B cell (primary cell): ENCODE results near the gene RBP2. TPM values are rescaled to one million over a fixed set of nuclear protein-coding genes. Genes with fewer than 3 reads are reported as not detected.

Source experiments
- ATAC-seq: fragments of 200-7000 bp; cut with Tn5 transposase; one replicate; pipeline ENCODE4 v1.10.0; 2021; ENCODE audit warnings: low read depth, mild to moderate bottlenecking, moderate number of reproducible peaks, moderate library complexity
- CTCF ChIA-PET: fragments of 350-600 bp; sonication (Branson Sonifier 250); formaldehyde crosslinking; loops from one replicate; lab custom pipeline; 2021; ENCODE audit warnings: antibody characterized with exemption, inconsistent platforms; lab: Charles Lee
- POLR2A ChIA-PET: fragments of 350-600 bp; sonication (Branson Sonifier 250); formaldehyde crosslinking; loops from one replicate; lab custom pipeline; 2021; ENCODE audit warnings: antibody characterized with exemption; lab: Charles Lee
- DNase-seq: peaks from one replicate; pipeline ENCODE4 v3.0.0; 2013
- H2AFZ ChIP-seq: 2 replicates; pipeline ENCODE4 v1.6.1; 2012; ENCODE audit warnings: mild to moderate bottlenecking, low read depth, low read length; ENCODE audit not compliant: insufficient read depth, poor library complexity, severe bottlenecking
- H3K27ac ChIP-seq, 2 donors: 1 replicate in 1 of 2; 2 replicates in 1 of 2; pipeline ENCODE4 v1.5.1; 2012 to 2013; ENCODE audit warnings: low read length in 2 of 2, mild to moderate bottlenecking in 2 of 2, moderate library complexity in 1 of 2
- H3K27me3 ChIP-seq, 4 experiments: fragments of 200-600 bp in 1 of 4; sonication (generic) in 1 of 4; replicated peaks in 1 of 4; 1 replicate in 2 of 4; 2 replicates in 2 of 4; pipeline versions ENCODE4 v1.6.1 to v1.7.0; 2013 to 2016; ENCODE audit warnings: low read length in 3 of 4, mild to moderate bottlenecking in 2 of 4, mixed read lengths in 1 of 4, moderate library complexity in 1 of 4; ENCODE audit not compliant: insufficient read depth in 4 of 4, control insufficient read depth in 3 of 4; ENCODE audit errors: control extremely low read depth in 1 of 4
- H3K36me3 ChIP-seq, 2 experiments: replicated peaks in 1 of 2; 1 replicate in 1 of 2; 2 replicates in 1 of 2; pipeline versions ENCODE4 v1.6.1 to v1.7.1; 2013; ENCODE audit warnings: low read length in 1 of 2; ENCODE audit not compliant: insufficient read depth in 2 of 2, control insufficient read depth in 1 of 2; ENCODE audit errors: control extremely low read depth in 1 of 2, extremely low read depth in 1 of 2
- H3K4me1 ChIP-seq, 2 donors: fragments of 200-600 bp in 1 of 2; sonication (generic) in 1 of 2; 1 replicate in 1 of 2; 2 replicates in 1 of 2; pipeline versions ENCODE4 v1.5.1 to v1.6.1; 2013 to 2017; ENCODE audit warnings: low read length in 2 of 2; ENCODE audit not compliant: control insufficient read depth in 2 of 2, insufficient read depth in 2 of 2
- H3K4me2 ChIP-seq: replicated peaks from 2 replicates; pipeline ENCODE3; 2012; ENCODE audit warnings: mild to moderate bottlenecking, low read depth, low read length; ENCODE audit not compliant: poor library complexity, severe bottlenecking
- H3K4me3 ChIP-seq, 5 experiments: fragments of 200-600 bp in 1 of 5; sonication (generic) in 1 of 5; 1 replicate in 3 of 5; 2 replicates in 2 of 5; pipeline versions ENCODE4 v1.5.1 to v1.7.0; 2011 to 2016; ENCODE audit warnings: low read length in 4 of 5, mild to moderate bottlenecking in 4 of 5, low read depth in 2 of 5, control low read depth in 1 of 5, moderate library complexity in 1 of 5; ENCODE audit not compliant: insufficient read depth in 1 of 5; ENCODE audit errors: control extremely low read depth in 1 of 5, extremely low read depth in 1 of 5
- H3K79me2 ChIP-seq: fragments of 200-600 bp; sonication (generic); one replicate; pipeline ENCODE4 v1.6.0; 2016; ENCODE audit warnings: low read length; ENCODE audit not compliant: control insufficient read depth, insufficient read depth
- H3K9ac ChIP-seq: fragments of 200-600 bp; sonication (generic); 2 replicates; pipeline ENCODE4 v1.6.1; 2017; ENCODE audit warnings: mild to moderate bottlenecking, low read length, moderate library complexity
- H3K9me3 ChIP-seq, 3 donors: one replicate each; pipeline versions ENCODE4 v1.6.1 to v1.7.1; 2013; ENCODE audit warnings: low read length in 2 of 3; ENCODE audit not compliant: control insufficient read depth in 2 of 3, insufficient read depth in 1 of 3; ENCODE audit errors: control extremely low read depth in 1 of 3
- H4K20me1 ChIP-seq: 2 replicates; pipeline ENCODE4 v1.6.0; 2012; ENCODE audit warnings: mild to moderate bottlenecking, low read length; ENCODE audit not compliant: insufficient read depth, control insufficient read depth, poor library complexity, severe bottlenecking
- H3K27ac Mint-ChIP-seq: one replicate; pipeline ENCODE4 v1.8.0; 2021; ENCODE audit warnings: mixed read lengths
- H3K27me3 Mint-ChIP-seq: one replicate; pipeline ENCODE4 v1.8.0; 2021; ENCODE audit warnings: mixed read lengths
- H3K4me1 Mint-ChIP-seq: one replicate; pipeline ENCODE4 v1.8.0; 2021; ENCODE audit warnings: mixed read lengths
- H3K4me3 Mint-ChIP-seq: one replicate; pipeline ENCODE4 v1.8.0; 2021; ENCODE audit warnings: mixed read lengths
- H3K9me3 Mint-ChIP-seq: one replicate; pipeline ENCODE4 v1.8.0; 2022; ENCODE audit warnings: mixed read lengths; ENCODE audit not compliant: insufficient read depth
- EZH2 ChIP-seq: IDR thresholded peaks from 2 replicates; pipeline ENCODE4 v1.6.1; 2012; ENCODE audit warnings: borderline replicate concordance, low read depth, mild to moderate bottlenecking, moderate library complexity, low read length; ENCODE audit not compliant: insufficient read depth, poor library complexity, severe bottlenecking
- WGBS: methylation state at CpG from one replicate; pipeline ENCODE4 v1.1.5; 2013; ENCODE audit warnings: missing lambda C conversion rate; ENCODE audit not compliant: insufficient coverage; 5-methylcytosine and 5-hydroxymethylcytosine counted together
- intact Hi-C: fragments of 100-400 bp; cut with micrococcal nuclease; formaldehyde crosslinking; loops from one replicate; pipeline ENCODE4 v1.10.0; 2022
- polyA plus RNA-seq: library from polyadenylated mRNA; depleted of rRNA; stranded (reverse); fragments of >200 nt; gene quantifications from 2 replicates; pipeline ENCODE4 v1.2.3, GENCODE V29; 2012
- total RNA-seq, 2 donors: library from RNA; stranded (reverse); fragments of 120-200 nt in 1 of 2; gene quantifications; 1 replicate in 1 of 2; 2 replicates in 1 of 2; pipeline versions ENCODE4 v1.2.3 to v1.2.4, GENCODE V29; 2013 to 2022
- TF ChIP-seq, protein P1 (sequence below): fragments of 200-600 bp; IDR thresholded peaks from one replicate; pipeline ENCODE4 v1.8.0; 2022; ENCODE audit warnings: antibody characterized with exemption, mild to moderate bottlenecking

RBP2 gene
- total and polyA plus RNA-seq, 2 donors (not counting 1 experiment from before 2014, with no cell fraction given) = not detected

DNA sequence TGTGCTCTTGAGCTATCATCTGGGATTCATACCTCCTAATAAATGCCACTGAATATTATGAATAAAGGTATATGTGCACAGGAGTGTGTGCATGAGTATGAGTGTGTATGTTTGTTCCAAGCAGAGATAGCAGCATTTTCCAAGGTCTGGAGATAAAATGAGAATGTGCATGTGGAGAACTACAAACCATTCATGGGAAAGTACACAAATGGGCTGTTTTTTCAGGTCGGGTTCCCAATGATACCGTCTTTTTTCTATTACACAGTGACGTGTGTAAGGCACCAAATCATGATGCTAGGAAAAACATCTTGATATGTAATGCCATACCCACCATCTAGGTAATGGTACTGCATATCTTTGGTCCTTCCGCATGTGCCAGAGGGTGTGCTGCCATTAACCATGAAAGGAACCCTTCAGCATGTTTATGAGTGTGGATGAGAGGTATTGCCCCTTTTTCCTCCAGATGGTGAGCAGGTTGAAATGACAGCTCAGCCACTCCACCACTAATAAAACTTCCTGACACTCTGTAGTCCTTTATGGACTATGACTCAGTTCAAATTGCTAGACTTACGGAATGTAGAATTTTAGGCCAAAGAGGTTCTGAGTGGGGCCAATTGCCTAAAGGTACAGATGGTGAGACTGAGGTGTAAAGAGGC, 50.4 kb downstream of the RBP2 start:
- no peak for DNase-seq
- Histone ChIP-seq H3K36me3 (peaks cover 2 to 8% of the 10 kb centered on the region in 2 experiments), H3K4me3 (no peak overlapping the region), H3K27ac (no peak overlapping the region), H4K20me1 (no peaks in the 10 kb centered on the region), H3K9ac (no peak overlapping the region), H3K79me2 (no peaks in the 10 kb centered on the region), H2AFZ (no peak overlapping the region), H3K4me1 (no peaks in the 10 kb centered on the region), H3K27me3 (no peaks in the 10 kb centered on the region), H3K4me2 (no peak overlapping the region), H3K9me3 (no peaks in the 10 kb centered on the region)
- no peak overlapping the region for H3K27ac Mint-ChIP-seq
- no CpG with 5 or more reads among the region's 5 CpGs for WGBS
- ATAC-seq = no peak
- H3K27me3 Mint-ChIP-seq = no peaks in the 10 kb centered on the region
- TF ChIP-seq EZH2 = no peak
- TF ChIP-seq, protein P1, sequence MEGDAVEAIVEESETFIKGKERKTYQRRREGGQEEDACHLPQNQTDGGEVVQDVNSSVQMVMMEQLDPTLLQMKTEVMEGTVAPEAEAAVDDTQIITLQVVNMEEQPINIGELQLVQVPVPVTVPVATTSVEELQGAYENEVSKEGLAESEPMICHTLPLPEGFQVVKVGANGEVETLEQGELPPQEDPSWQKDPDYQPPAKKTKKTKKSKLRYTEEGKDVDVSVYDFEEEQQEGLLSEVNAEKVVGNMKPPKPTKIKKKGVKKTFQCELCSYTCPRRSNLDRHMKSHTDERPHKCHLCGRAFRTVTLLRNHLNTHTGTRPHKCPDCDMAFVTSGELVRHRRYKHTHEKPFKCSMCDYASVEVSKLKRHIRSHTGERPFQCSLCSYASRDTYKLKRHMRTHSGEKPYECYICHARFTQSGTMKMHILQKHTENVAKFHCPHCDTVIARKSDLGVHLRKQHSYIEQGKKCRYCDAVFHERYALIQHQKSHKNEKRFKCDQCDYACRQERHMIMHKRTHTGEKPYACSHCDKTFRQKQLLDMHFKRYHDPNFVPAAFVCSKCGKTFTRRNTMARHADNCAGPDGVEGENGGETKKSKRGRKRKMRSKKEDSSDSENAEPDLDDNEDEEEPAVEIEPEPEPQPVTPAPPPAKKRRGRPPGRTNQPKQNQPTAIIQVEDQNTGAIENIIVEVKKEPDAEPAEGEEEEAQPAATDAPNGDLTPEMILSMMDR = no peak
- H3K4me1 Mint-ChIP-seq = no peaks in the 10 kb centered on the region
- intact Hi-C loops = no loop called here
- H3K4me3 Mint-ChIP-seq = no peak overlapping the region
- POLR2A ChIA-PET = no interaction called here
- H3K9me3 Mint-ChIP-seq = no peaks in the 10 kb centered on the region
- CTCF ChIA-PET = interaction anchor here (0.8 to 5.6 kb wide), 2 partner anchors 1438 to 1766 kb away, joined by 3 to 34 read pairs; no protein-coding TSS in a partner anchor

DNA sequence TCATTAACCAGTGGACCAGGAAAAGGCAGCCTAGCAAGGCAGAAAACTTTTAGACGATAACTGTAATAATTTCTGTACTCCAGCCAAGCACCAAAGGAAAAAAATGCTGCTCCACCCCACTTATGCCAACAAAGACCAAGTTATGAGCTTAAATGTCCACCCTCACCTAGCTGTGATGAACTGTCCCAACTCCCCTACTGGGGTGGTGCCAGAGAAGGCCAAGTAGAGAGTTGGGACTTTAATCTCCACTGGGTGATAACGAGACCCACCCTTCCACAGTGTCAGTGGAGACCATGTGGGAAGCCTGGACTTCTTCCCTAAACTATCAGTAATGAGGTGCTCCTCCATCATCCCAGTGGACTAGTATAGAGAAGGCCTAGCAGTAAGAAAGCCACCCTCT, 53.1 kb downstream of the RBP2 start:
- intact Hi-C loops = no loop called here
- no peak overlapping the region for H3K27ac ChIP-seq
- TF ChIP-seq, protein P1 = no peak
- no peak for TF ChIP-seq EZH2
- H3K36me3 ChIP-seq = peaks cover 2 to 8% of the 10 kb centered on the region in 2 experiments
- peaks cover 0 to 3% (median 0%) of the 10 kb centered on the region in 3 donors for H3K9me3 ChIP-seq
- H3K27me3 ChIP-seq = no peaks in the 10 kb centered on the region
- H3K4me2 ChIP-seq = no peak overlapping the region
- H3K9me3 Mint-ChIP-seq = no peaks in the 10 kb centered on the region
- DNase-seq (no peak), ATAC-seq (no peak)
- H3K9ac ChIP-seq = no peak overlapping the region
- POLR2A ChIA-PET = no interaction called here
- H4K20me1 ChIP-seq = no peaks in the 10 kb centered on the region
- no peak overlapping the region for H3K27ac Mint-ChIP-seq
- H3K79me2 ChIP-seq = no peaks in the 10 kb centered on the region
- H3K4me1 ChIP-seq = no peaks in the 10 kb centered on the region
- no peak overlapping the region for H3K4me3 ChIP-seq
- no peaks in the 10 kb centered on the region for H3K27me3 Mint-ChIP-seq
- WGBS = 100% methylated on average over 1 of the region's 2 CpGs
- CTCF ChIA-PET = interaction anchor here (0.6 kb wide), 1 partner anchor 1441 kb away, joined by 5 read pairs; no protein-coding TSS in a partner anchor
- no peaks in the 10 kb centered on the region for H3K4me1 Mint-ChIP-seq
- H3K4me3 Mint-ChIP-seq = no peak overlapping the region
- H2AFZ ChIP-seq = no peak overlapping the region
